GM23248 (cell line): ENCODE results near the gene HAPLN1.

ENCODE experiments used
- EZH2 ChIP-seq: fragments of 200-600 bp; sonication (generic); IDR thresholded peaks from 2 replicates; pipeline ENCODE4 v1.6.1; 2018; ENCODE audit warnings: antibody characterized with exemption, mild to moderate bottlenecking; ENCODE audit not compliant: insufficient read depth, poor library complexity, severe bottlenecking
- EZH2phosphoT487 ChIP-seq: fragments of 200-600 bp; sonication (generic); IDR thresholded peaks from 2 replicates; pipeline ENCODE4 v1.6.1; 2018; ENCODE audit warnings: antibody characterized with exemption, moderate library complexity, mild to moderate bottlenecking, low read depth; ENCODE audit not compliant: insufficient read depth

GRCh38 chr5:83641946-83642345 is 78.7 kb downstream of the HAPLN1 start:
- TF ChIP-seq EZH2: no peak
- no peak for TF ChIP-seq EZH2phosphoT487
